ENCODE results near the gene CCR7. TPM values are rescaled to one million over a fixed set of nuclear protein-coding genes. Genes with fewer than 3 reads are reported as not detected.
"Not testable (repeated sequence)": the region's sequence is repeated elsewhere in the genome, so short reads cannot be mapped to it uniquely, and the experiment has no call there.

CCR7 gene
- total RNA-seq, 1 experiment from 2014 or later: 0.30 TPM

GRCh38 chr17:40588552-40588951 is 23.3 kb upstream of the CCR7 start:
- intact Hi-C loops (cut with micrococcal nuclease; ENCODE audit: unreplicated experiment): no loop called here
- H3K36me3 ChIP-seq (ENCODE audit: insufficient read depth, low read length, poor library complexity, severe bottlenecking): no peaks in the 10 kb centered on the region
- H3K4me3 ChIP-seq (ENCODE audit: low read depth, low read length, poor library complexity, severe bottlenecking): no peak overlapping the region
- no peak overlapping the region for H3K27ac ChIP-seq (ENCODE audit: low read depth, low read length, poor library complexity, severe bottlenecking)
- CTCF ChIA-PET: no interaction called here
- H3K4me1 ChIP-seq (ENCODE audit: insufficient read depth, low read length, poor library complexity, severe bottlenecking): no peaks in the 10 kb centered on the region
- DNase-seq (ENCODE audit: low spot score): no peak
- H3K9me3 ChIP-seq (ENCODE audit: low read depth, low read length, poor library complexity, severe bottlenecking): no peaks in the 10 kb centered on the region
- H3K27me3 ChIP-seq (replicated peaks; ENCODE audit: insufficient read depth, low read depth, low read length, poor library complexity): no peaks in the 10 kb centered on the region
- no TSS peak for BruUV-seq (replicated peaks)
- POLR2A ChIA-PET (ENCODE audit: low non-redundant PET): no interaction called here
- no peak for TF ChIP-seq EZH2 (IDR thresholded peaks at IDR 0.05; ENCODE audit: borderline replicate concordance, low read depth, low read length, poor library complexity, severe bottlenecking)
- TF ChIP-seq CTCF (conservative IDR thresholded peaks at IDR 0.05; ENCODE audit: low read depth, low read length): no peak

- H3K36me3 ChIP-seq (ENCODE audit: insufficient read depth, low read length, poor library complexity, severe bottlenecking); intact Hi-C loops (cut with micrococcal nuclease; ENCODE audit: unreplicated experiment); H3K9me3 ChIP-seq (ENCODE audit: low read depth, low read length, poor library complexity, severe bottlenecking); H3K27me3 ChIP-seq (replicated peaks; ENCODE audit: insufficient read depth, low read depth, low read length, poor library complexity); H3K4me1 ChIP-seq (ENCODE audit: insufficient read depth, low read length, poor library complexity, severe bottlenecking); BruUV-seq (replicated peaks); H3K4me3 ChIP-seq (ENCODE audit: low read depth, low read length, poor library complexity, severe bottlenecking); H3K27ac ChIP-seq (ENCODE audit: low read depth, low read length, poor library complexity, severe bottlenecking); CTCF ChIA-PET; DNase-seq (ENCODE audit: low spot score); POLR2A ChIA-PET (ENCODE audit: low non-redundant PET): not testable (repeated sequence)
Observed at GRCh38 chr17:40586264-40586663, 21.0 kb upstream of the CCR7 start.

- H3K27me3 ChIP-seq (replicated peaks; ENCODE audit: insufficient read depth, low read depth, low read length, poor library complexity); POLR2A ChIA-PET (ENCODE audit: low non-redundant PET); H3K36me3 ChIP-seq (ENCODE audit: insufficient read depth, low read length, poor library complexity, severe bottlenecking); H3K4me3 ChIP-seq (ENCODE audit: low read depth, low read length, poor library complexity, severe bottlenecking); H3K4me1 ChIP-seq (ENCODE audit: insufficient read depth, low read length, poor library complexity, severe bottlenecking); BruUV-seq (replicated peaks); intact Hi-C loops (cut with micrococcal nuclease; ENCODE audit: unreplicated experiment); H3K27ac ChIP-seq (ENCODE audit: low read depth, low read length, poor library complexity, severe bottlenecking); H3K9me3 ChIP-seq (ENCODE audit: low read depth, low read length, poor library complexity, severe bottlenecking); DNase-seq (ENCODE audit: low spot score); CTCF ChIA-PET: not testable (repeated sequence)
Observed at GRCh38 chr17:40584950-40585349, 19.7 kb upstream of the CCR7 start.

GRCh38 chr17:40582328-40582901 is 17.1 kb upstream of the CCR7 start:
- BruUV-seq (replicated peaks): no TSS peak
- Histone ChIP-seq H3K36me3 (ENCODE audit: insufficient read depth, low read length, poor library complexity, severe bottlenecking) (no peaks in the 10 kb centered on the region), H3K4me3 (ENCODE audit: low read depth, low read length, poor library complexity, severe bottlenecking) (no peak overlapping the region), H3K27ac (ENCODE audit: low read depth, low read length, poor library complexity, severe bottlenecking) (no peak overlapping the region), H3K9me3 (ENCODE audit: low read depth, low read length, poor library complexity, severe bottlenecking) (no peaks in the 10 kb centered on the region), H3K4me1 (ENCODE audit: insufficient read depth, low read length, poor library complexity, severe bottlenecking) (no peaks in the 10 kb centered on the region), H3K27me3 (replicated peaks; ENCODE audit: insufficient read depth, low read depth, low read length, poor library complexity) (no peaks in the 10 kb centered on the region)
- intact Hi-C loops (cut with micrococcal nuclease; ENCODE audit: unreplicated experiment): no loop called here
- ChIA-PET POLR2A (ENCODE audit: low non-redundant PET) (no interaction called here), CTCF (no interaction called here)
- DNase-seq (ENCODE audit: low spot score): no peak
- no peak for TF ChIP-seq CTCF (conservative IDR thresholded peaks at IDR 0.05; ENCODE audit: low read depth, low read length)
- TF ChIP-seq EZH2 (IDR thresholded peaks at IDR 0.05; ENCODE audit: borderline replicate concordance, low read depth, low read length, poor library complexity, severe bottlenecking): no peak
